Measurements from ENCODE around the gene CYB5A. TPM values are rescaled to one million over a fixed set of nuclear protein-coding genes. Genes with fewer than 3 reads are reported as not detected.
"Not testable (repeated sequence)": the region's sequence is repeated elsewhere in the genome, so short reads cannot be mapped to it uniquely, and the experiment has no call there.

CYB5A gene
- total RNA-seq: 34.8 and 40.7 TPM in 2 replicates

GRCh38 chr18:74291771-74292540, at the start of gene CYB5A:
CYB5A (minus strand) TSS chr18:74291963; CDS start chr18:74291875, 88 bp downstream.
- H3K4me3 Mint-ChIP-seq: no peak within 1 kb of the TSS
- H3K27me3 Mint-ChIP-seq: peaks cover 13% of the 10 kb centered on the region
- H3K27ac Mint-ChIP-seq: peak within 1 kb of the TSS; percentile 88
- peak; percentile 99 for DNase-seq
- no peaks in the 10 kb centered on the region for H3K9me3 Mint-ChIP-seq
- H3K36me3 Mint-ChIP-seq (ENCODE audit: low read depth): peaks cover 3% of the 10 kb centered on the region
- peaks cover 9% of the 10 kb centered on the region for H3K4me1 Mint-ChIP-seq
- intact Hi-C loops (cut with micrococcal nuclease): loop anchor here (1.0 to 5.0 kb wide), 5 partner anchors 45 to 305 kb away; partner anchors contain the start of genes TIMM21 and ZNF407

- Mint-ChIP-seq H3K27me3 (peaks cover 31% of the 10 kb centered on the region), H3K4me1 (no peaks in the 10 kb centered on the region), H3K4me3 (no peak overlapping the region), H3K36me3 (ENCODE audit: low read depth) (no peaks in the 10 kb centered on the region), H3K27ac (no peak overlapping the region), H3K9me3 (peaks cover 4% of the 10 kb centered on the region)
- intact Hi-C loops (cut with micrococcal nuclease): no loop called here
- no peak for DNase-seq
Observed at GRCh38 chr18:74337912-74338309, 46.1 kb upstream of the CYB5A start.

GRCh38 chr18:74337155-74337911, 45.6 kb upstream of the CYB5A start:
- H3K9me3 Mint-ChIP-seq: peaks cover 4% of the 10 kb centered on the region
- H3K36me3 Mint-ChIP-seq (ENCODE audit: low read depth): no peaks in the 10 kb centered on the region
- no peak for DNase-seq
- H3K27me3 Mint-ChIP-seq: peaks cover 32% of the 10 kb centered on the region
- no peak overlapping the region for H3K27ac Mint-ChIP-seq
- H3K4me1 Mint-ChIP-seq: no peaks in the 10 kb centered on the region
- no peak overlapping the region for H3K4me3 Mint-ChIP-seq
- intact Hi-C loops (cut with micrococcal nuclease): no loop called here

GRCh38 chr18:74336656-74337055, 44.9 kb upstream of the CYB5A start:
- Mint-ChIP-seq H3K27me3 (peaks cover 30% of the 10 kb centered on the region), H3K4me1 (no peaks in the 10 kb centered on the region), H3K4me3 (no peak overlapping the region), H3K9me3 (peaks cover 4% of the 10 kb centered on the region), H3K27ac (no peak overlapping the region), H3K36me3 (ENCODE audit: low read depth) (no peaks in the 10 kb centered on the region)
- intact Hi-C loops (cut with micrococcal nuclease): no loop called here
- no peak for DNase-seq

GRCh38 chr18:74334242-74334893, 42.6 kb upstream of the CYB5A start:
- no peak for DNase-seq
- H3K4me3 Mint-ChIP-seq: no peak overlapping the region
- intact Hi-C loops (cut with micrococcal nuclease): no loop called here
- no peak overlapping the region for H3K27ac Mint-ChIP-seq
- peaks cover 4% of the 10 kb centered on the region for H3K9me3 Mint-ChIP-seq
- no peaks in the 10 kb centered on the region for H3K36me3 Mint-ChIP-seq (ENCODE audit: low read depth)
- peaks cover 27% of the 10 kb centered on the region for H3K27me3 Mint-ChIP-seq
- no peaks in the 10 kb centered on the region for H3K4me1 Mint-ChIP-seq

- Mint-ChIP-seq H3K27ac (no peak overlapping the region), H3K27me3 (peaks cover 23% of the 10 kb centered on the region), H3K4me1 (no peaks in the 10 kb centered on the region), H3K4me3 (no peak overlapping the region), H3K36me3 (ENCODE audit: low read depth) (no peaks in the 10 kb centered on the region), H3K9me3 (peaks cover 4% of the 10 kb centered on the region)
- DNase-seq: no peak
- intact Hi-C loops (cut with micrococcal nuclease): no loop called here
Observed at GRCh38 chr18:74333091-74333490, 41.3 kb upstream of the CYB5A start.

- peaks cover 4% of the 10 kb centered on the region for H3K9me3 Mint-ChIP-seq
- no peaks in the 10 kb centered on the region for H3K4me1 Mint-ChIP-seq
- intact Hi-C loops (cut with micrococcal nuclease): no loop called here
- DNase-seq: no peak
- H3K4me3 Mint-ChIP-seq: no peak overlapping the region
- H3K36me3 Mint-ChIP-seq (ENCODE audit: low read depth): no peaks in the 10 kb centered on the region
- H3K27me3 Mint-ChIP-seq: peaks cover 18% of the 10 kb centered on the region
- no peak overlapping the region for H3K27ac Mint-ChIP-seq
Observed at GRCh38 chr18:74331404-74331803, 39.6 kb upstream of the CYB5A start.

- Mint-ChIP-seq H3K4me3 (no peak overlapping the region), H3K4me1 (no peaks in the 10 kb centered on the region), H3K27me3 (peaks cover 26% of the 10 kb centered on the region), H3K36me3 (ENCODE audit: low read depth) (no peaks in the 10 kb centered on the region), H3K9me3 (peaks cover 4% of the 10 kb centered on the region), H3K27ac (no peak overlapping the region)
- no peak for DNase-seq
- intact Hi-C loops (cut with micrococcal nuclease): no loop called here
Observed at GRCh38 chr18:74329688-74330205, 38.0 kb upstream of the CYB5A start.

GRCh38 chr18:74328206-74328605, 36.4 kb upstream of the CYB5A start:
- Mint-ChIP-seq H3K27ac (no peak overlapping the region), H3K36me3 (ENCODE audit: low read depth) (no peaks in the 10 kb centered on the region), H3K9me3 (peaks cover 1% of the 10 kb centered on the region), H3K4me3 (no peak overlapping the region), H3K4me1 (no peaks in the 10 kb centered on the region), H3K27me3 (peaks cover 24% of the 10 kb centered on the region)
- no peak for DNase-seq
- intact Hi-C loops (cut with micrococcal nuclease): no loop called here

- intact Hi-C loops (cut with micrococcal nuclease); H3K4me3 Mint-ChIP-seq; H3K27ac Mint-ChIP-seq; H3K4me1 Mint-ChIP-seq; H3K36me3 Mint-ChIP-seq (ENCODE audit: low read depth); DNase-seq; H3K9me3 Mint-ChIP-seq: not testable (repeated sequence)
- H3K27me3 Mint-ChIP-seq: peaks cover 23% of the 10 kb centered on the region
Observed at GRCh38 chr18:74326791-74327190, 35.0 kb upstream of the CYB5A start.

GRCh38 chr18:74326231-74326630, 34.5 kb upstream of the CYB5A start:
- Mint-ChIP-seq H3K36me3 (ENCODE audit: low read depth) (no peaks in the 10 kb centered on the region), H3K4me1 (no peaks in the 10 kb centered on the region), H3K4me3 (no peak overlapping the region), H3K27me3 (peaks cover 22% of the 10 kb centered on the region), H3K9me3 (no peaks in the 10 kb centered on the region), H3K27ac (no peak overlapping the region)
- no peak for DNase-seq
- intact Hi-C loops (cut with micrococcal nuclease): no loop called here

GRCh38 chr18:74316257-74317170, 24.8 kb upstream of the CYB5A start:
- Mint-ChIP-seq H3K4me1 (no peaks in the 10 kb centered on the region), H3K36me3 (ENCODE audit: low read depth) (no peaks in the 10 kb centered on the region), H3K4me3 (no peak overlapping the region), H3K27me3 (peaks cover 6% of the 10 kb centered on the region), H3K9me3 (no peaks in the 10 kb centered on the region), H3K27ac (no peak overlapping the region)
- intact Hi-C loops (cut with micrococcal nuclease): no loop called here
- DNase-seq: no peak
